ENCODE results near the gene ARHGAP18. TPM values are rescaled to one million over a fixed set of nuclear protein-coding genes. Genes with fewer than 3 reads are reported as not detected.

ARHGAP18 gene
- total RNA-seq, 3 donors from 2014 or later (not counting 1 experiment from before 2014, with no cell fraction given): 11.5 to 12.5 (median 11.8) TPM

DNA sequence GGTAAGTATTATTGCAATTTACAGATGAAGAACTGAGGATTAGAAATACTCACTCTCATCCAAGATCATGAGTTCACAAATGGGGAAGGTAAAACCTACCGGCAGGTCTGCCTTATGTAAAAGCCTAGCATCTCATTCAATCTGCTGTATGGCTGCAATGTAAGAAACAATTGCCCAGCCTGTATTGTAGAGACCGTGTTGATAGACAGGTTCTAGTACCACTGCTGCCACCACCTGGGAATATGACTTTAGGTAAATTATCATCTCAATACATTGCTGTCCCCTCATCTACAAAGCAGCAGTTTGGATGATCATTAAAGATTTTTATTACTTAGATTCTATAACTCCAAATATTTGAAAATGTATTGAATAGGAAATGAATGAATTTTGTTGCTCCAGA is 23.3 kb upstream of the ARHGAP18 start:
- DNase-seq: peak in 1 of 2 donors; percentile 20
- Histone ChIP-seq H3K36me3 (ENCODE audit: control insufficient read depth, insufficient read depth, low read length) (no peaks in the 10 kb centered on the region), H3K27ac (ENCODE audit: low read length) (no peak overlapping the region), H3K27me3 (ENCODE audit: control insufficient read depth, insufficient read depth, low read length) (no peaks in the 10 kb centered on the region), H3K4me1 (ENCODE audit: control insufficient read depth, insufficient read depth, low read length) (no peaks in the 10 kb centered on the region), H3K9me3 (ENCODE audit: control insufficient read depth, insufficient read depth, low read length) (no peaks in the 10 kb centered on the region), H3K4me3 (ENCODE audit: low read length) (no peak overlapping the region)
- 59% methylated on average over 2 of the region's 2 CpGs for whole genome bisulfite sequencing (ENCODE audit: insufficient coverage)
- H3K36me3 Mint-ChIP-seq: no peaks in the 10 kb centered on the region
- H3K27ac Mint-ChIP-seq: no peak overlapping the region
- no peaks in the 10 kb centered on the region for H3K9me3 Mint-ChIP-seq
- no peaks in the 10 kb centered on the region for H3K27me3 Mint-ChIP-seq (ENCODE audit: low read depth in 2 of 2)
- peaks cover 5 to 8% of the 10 kb centered on the region in 2 donors for H3K4me1 Mint-ChIP-seq
- no peak for ATAC-seq
- no peak overlapping the region for H3K4me3 Mint-ChIP-seq
- intact Hi-C loops (cut with micrococcal nuclease): loop anchor here (5.0 kb wide), 1 partner anchor 111 kb away; no protein-coding TSS in a partner anchor
- TF ChIP-seq, protein P1, sequence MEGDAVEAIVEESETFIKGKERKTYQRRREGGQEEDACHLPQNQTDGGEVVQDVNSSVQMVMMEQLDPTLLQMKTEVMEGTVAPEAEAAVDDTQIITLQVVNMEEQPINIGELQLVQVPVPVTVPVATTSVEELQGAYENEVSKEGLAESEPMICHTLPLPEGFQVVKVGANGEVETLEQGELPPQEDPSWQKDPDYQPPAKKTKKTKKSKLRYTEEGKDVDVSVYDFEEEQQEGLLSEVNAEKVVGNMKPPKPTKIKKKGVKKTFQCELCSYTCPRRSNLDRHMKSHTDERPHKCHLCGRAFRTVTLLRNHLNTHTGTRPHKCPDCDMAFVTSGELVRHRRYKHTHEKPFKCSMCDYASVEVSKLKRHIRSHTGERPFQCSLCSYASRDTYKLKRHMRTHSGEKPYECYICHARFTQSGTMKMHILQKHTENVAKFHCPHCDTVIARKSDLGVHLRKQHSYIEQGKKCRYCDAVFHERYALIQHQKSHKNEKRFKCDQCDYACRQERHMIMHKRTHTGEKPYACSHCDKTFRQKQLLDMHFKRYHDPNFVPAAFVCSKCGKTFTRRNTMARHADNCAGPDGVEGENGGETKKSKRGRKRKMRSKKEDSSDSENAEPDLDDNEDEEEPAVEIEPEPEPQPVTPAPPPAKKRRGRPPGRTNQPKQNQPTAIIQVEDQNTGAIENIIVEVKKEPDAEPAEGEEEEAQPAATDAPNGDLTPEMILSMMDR (IDR thresholded peaks at IDR 0.05): no peak

DNA sequence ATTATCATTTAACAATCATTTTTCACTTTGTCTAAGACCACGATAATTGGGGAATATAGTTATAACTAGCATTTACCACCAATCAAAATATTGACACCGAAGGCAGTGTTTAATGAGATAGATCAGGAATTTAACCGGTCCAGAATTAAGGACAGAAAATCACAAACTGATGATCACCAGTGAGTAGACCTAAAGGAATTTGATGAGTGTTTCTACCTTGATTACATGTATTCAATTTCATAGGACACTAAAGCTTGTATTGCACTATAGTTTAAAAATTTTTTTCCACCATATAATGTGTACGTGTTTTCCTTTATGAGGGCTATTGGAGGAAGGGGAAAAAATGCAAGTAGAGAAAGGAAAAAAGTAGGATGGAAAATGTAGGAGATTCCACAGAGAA is 22.6 kb upstream of the ARHGAP18 start:
- Histone ChIP-seq H3K9me3 (ENCODE audit: control insufficient read depth, insufficient read depth, low read length) (no peaks in the 10 kb centered on the region), H3K4me3 (ENCODE audit: low read length) (no peak overlapping the region), H3K36me3 (ENCODE audit: control insufficient read depth, insufficient read depth, low read length) (no peaks in the 10 kb centered on the region), H3K4me1 (ENCODE audit: control insufficient read depth, insufficient read depth, low read length) (no peaks in the 10 kb centered on the region), H3K27ac (ENCODE audit: low read length) (no peak overlapping the region), H3K27me3 (ENCODE audit: control insufficient read depth, insufficient read depth, low read length) (no peaks in the 10 kb centered on the region)
- Mint-ChIP-seq H3K27me3 (ENCODE audit: low read depth in 2 of 2) (no peaks in the 10 kb centered on the region), H3K4me3 (no peak overlapping the region), H3K9me3 (no peaks in the 10 kb centered on the region), H3K4me1 (peaks cover 5 to 8% of the 10 kb centered on the region in 2 donors), H3K36me3 (no peaks in the 10 kb centered on the region), H3K27ac (no peak overlapping the region)
- TF ChIP-seq, protein P1 (IDR thresholded peaks at IDR 0.05): no peak
- WGBS (ENCODE audit: insufficient coverage): 100% methylated on average over 1 of the region's 4 CpGs
- DNase-seq: no peak
- intact Hi-C loops (cut with micrococcal nuclease): loop anchor here (5.0 kb wide), 1 partner anchor 110 kb away; no protein-coding TSS in a partner anchor
- no peak for ATAC-seq

DNA sequence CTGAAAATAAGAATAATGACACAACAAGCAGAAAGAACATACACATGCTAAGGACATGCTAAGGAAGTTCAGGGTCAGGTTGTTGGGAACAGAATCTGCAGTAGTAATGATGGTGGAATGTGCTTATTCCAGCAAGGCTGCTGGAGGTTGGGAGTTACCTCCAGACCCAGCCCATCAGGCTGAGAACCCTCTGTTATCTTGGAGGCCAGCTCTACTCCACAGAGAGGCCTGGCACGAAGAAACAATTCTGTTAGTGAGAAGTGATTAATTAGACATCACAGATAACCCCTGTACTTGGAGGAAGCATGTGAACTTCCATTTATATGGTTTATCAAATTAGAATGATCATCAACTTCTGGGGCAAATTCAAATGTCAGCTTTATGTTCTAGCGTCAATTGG is 22.1 kb upstream of the ARHGAP18 start:
- Mint-ChIP-seq H3K27me3 (ENCODE audit: low read depth in 2 of 2) (no peaks in the 10 kb centered on the region), H3K4me1 (peaks cover 5 to 8% of the 10 kb centered on the region in 2 donors), H3K9me3 (no peaks in the 10 kb centered on the region), H3K27ac (no peak overlapping the region), H3K4me3 (no peak overlapping the region), H3K36me3 (no peaks in the 10 kb centered on the region)
- Histone ChIP-seq H3K27me3 (ENCODE audit: control insufficient read depth, insufficient read depth, low read length) (no peaks in the 10 kb centered on the region), H3K36me3 (ENCODE audit: control insufficient read depth, insufficient read depth, low read length) (no peaks in the 10 kb centered on the region), H3K27ac (ENCODE audit: low read length) (no peak overlapping the region), H3K4me1 (ENCODE audit: control insufficient read depth, insufficient read depth, low read length) (no peaks in the 10 kb centered on the region), H3K9me3 (ENCODE audit: control insufficient read depth, insufficient read depth, low read length) (no peaks in the 10 kb centered on the region), H3K4me3 (ENCODE audit: low read length) (no peak overlapping the region)
- WGBS (ENCODE audit: insufficient coverage): 92% methylated on average over 1 of the region's 2 CpGs
- ATAC-seq (no peak), DNase-seq (no peak)
- intact Hi-C loops (cut with micrococcal nuclease): loop anchor here (5.0 kb wide), 1 partner anchor 110 kb away; no protein-coding TSS in a partner anchor
- TF ChIP-seq, protein P1 (IDR thresholded peaks at IDR 0.05): no peak

DNA sequence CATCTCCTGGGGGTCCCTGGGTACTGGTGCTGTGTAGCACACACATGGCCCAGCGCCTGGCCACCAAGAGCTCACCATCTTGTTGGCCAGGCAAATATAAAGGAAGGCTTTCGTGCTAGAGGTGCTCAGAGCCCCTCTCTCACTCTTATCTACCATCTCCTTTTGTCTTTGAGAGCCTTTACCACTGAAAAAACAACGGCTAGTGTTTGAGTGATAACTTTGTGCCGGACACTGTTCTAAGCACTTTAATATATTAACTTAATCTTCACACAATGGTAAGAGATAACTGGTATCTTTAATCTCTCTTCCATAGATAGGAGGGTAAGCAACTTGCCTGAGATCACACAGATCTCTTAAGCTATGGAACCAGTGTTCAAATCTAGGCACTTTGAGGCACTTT is 21.5 kb upstream of the ARHGAP18 start:
- DNase-seq: no peak
- Mint-ChIP-seq H3K27ac (peak overlapping the region in 1 of 2 donors; percentile 33), H3K9me3 (no peaks in the 10 kb centered on the region), H3K36me3 (no peaks in the 10 kb centered on the region), H3K27me3 (ENCODE audit: low read depth in 2 of 2) (no peaks in the 10 kb centered on the region), H3K4me1 (peaks cover 5 to 8% of the 10 kb centered on the region in 2 donors), H3K4me3 (no peak overlapping the region)
- WGBS (ENCODE audit: insufficient coverage): 95% methylated on average over 2 of the region's 4 CpGs
- Histone ChIP-seq H3K27ac (ENCODE audit: low read length) (no peak overlapping the region), H3K9me3 (ENCODE audit: control insufficient read depth, insufficient read depth, low read length) (no peaks in the 10 kb centered on the region), H3K36me3 (ENCODE audit: control insufficient read depth, insufficient read depth, low read length) (no peaks in the 10 kb centered on the region), H3K4me1 (ENCODE audit: control insufficient read depth, insufficient read depth, low read length) (no peaks in the 10 kb centered on the region), H3K27me3 (ENCODE audit: control insufficient read depth, insufficient read depth, low read length) (no peaks in the 10 kb centered on the region), H3K4me3 (ENCODE audit: low read length) (no peak overlapping the region)
- intact Hi-C loops (cut with micrococcal nuclease): loop anchor here (2.0 to 5.0 kb wide), 2 partner anchors 109 to 233 kb away; no protein-coding TSS in a partner anchor
- peak in 1 of 3 donors; percentile 32 for ATAC-seq
- TF ChIP-seq, protein P1 (IDR thresholded peaks at IDR 0.05): no peak
